HS-5 (cell line): ENCODE results near the gene CERS4.
"Not testable (repeated sequence)": the region's sequence is repeated elsewhere in the genome, so short reads cannot be mapped to it uniquely, and the experiment has no call there.

ENCODE experiments used
- DNase-seq: peaks from one replicate; pipeline ENCODE4 v3.0.0-alpha.2; 2012; ENCODE audit warnings: low read depth

The CERS4 gene

DNA sequence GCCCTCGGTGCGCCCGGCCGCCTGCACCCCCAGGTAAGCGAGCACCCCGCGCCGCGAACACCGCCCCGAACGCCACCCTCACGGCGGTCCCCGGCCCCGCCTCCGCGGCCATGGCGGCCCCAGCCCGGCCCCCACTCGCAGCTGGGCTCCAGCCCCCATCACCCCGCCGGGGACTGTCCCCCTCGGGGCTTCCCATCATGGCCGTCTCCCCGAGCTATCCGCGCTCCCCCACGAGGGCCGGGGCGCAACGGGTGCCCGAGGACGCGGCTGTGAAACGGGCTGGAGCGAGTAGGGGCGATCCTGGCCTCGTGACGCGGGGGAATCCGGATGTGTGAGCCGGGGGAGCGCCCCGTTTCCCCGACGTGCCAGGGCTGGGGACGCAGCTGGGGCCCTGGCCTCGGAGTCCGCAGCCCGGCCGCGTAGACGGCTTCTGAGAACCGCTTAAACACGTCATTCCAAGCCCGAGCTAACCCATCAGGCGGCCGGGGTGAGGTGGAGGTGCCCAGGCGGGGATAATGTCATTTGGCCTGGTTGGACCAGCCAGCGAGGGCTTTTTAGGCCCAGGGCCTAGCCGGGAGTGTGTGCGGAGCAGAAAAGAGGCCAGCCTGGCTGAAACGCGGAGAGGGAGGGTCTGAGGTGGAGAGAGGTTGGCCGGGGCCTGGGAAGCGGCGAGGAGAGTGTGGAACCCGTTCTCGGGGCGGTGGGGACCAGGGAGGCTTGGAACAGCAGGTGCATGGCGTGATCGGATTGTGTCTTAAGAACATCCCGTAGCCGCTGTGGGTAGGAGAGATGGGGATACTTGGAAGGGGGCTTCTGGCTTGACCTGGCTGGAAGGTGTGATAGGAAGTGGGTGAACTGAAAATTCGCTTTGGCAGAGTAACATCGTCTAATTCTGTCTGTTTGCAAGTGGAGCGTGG, 550 bp downstream of the CERS4 start:
- no peak for DNase-seq

DNA sequence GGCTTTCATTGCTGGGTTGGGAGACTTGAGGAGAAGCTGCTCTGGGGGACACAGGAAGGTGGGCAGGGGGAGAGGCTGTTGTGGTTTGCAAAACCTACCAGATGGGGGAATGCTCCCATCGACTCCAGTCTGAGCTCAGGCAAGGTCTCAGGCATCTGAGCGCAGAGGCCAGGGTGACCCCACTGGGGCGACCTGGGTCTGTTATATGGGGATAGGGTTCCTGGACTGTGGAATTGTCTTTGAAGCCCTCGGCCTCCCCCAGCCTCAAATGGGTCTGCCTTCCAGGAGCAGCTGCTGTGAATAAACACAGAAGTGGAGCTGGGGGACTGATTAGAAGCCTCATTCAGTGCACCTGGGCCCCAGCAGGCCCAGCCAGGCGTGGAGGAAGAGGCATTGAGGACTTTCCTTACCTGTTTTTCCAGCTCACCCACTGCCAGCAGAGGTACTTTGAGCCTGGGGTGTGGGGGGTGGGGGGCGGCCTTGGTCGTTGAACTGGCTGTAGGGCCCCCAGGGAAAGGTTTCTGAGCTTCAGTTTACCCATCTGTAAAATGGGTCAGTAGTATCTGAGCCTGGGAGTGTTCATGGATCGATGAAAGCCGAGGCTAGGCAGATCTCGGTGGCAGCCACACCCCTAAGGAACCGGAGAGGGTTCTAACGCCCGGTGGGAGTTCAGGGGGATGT, 1.4 kb downstream of the CERS4 start:
- DNase-seq: no peak

DNA sequence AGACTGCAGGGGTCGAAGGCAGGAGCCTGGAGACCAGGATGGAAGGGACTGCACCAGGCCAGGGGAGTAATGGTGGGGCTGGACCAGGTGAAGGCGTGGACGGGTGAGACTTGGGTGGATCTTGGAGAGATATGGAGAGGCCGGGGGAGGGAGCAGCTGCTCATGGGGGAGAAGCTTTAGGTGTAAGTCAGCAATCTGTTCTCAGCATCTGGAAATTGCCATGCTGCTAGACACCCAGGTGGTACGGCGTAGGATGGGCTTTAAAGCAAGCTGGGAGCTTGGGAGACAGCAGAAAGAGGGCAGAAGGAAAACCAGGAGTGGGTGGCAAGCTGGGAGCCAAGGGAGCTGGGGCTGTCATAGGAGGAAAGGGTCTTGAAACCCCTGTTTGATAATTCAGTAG, 3.0 kb downstream of the CERS4 start:
- DNase-seq: no peak

DNA sequence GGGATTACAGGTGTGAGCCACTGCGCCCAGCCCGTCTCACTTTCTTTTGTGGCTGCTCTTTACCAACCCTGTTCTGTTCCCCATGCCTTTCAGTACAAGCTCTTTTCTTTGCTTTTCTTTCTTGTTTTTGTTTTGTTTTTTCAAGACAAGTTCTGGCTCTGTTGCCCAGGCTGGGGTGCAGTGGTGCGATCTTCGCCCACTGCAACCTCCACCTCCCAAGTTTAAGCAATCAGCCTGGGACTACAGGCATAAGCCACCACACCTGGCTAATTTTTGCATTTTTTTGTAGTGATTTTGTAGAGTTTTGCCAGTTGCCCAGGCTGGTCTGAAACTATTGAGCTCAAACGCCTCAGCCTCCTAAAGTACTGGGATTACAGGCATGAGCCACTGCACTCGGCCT, 3.7 kb downstream of the CERS4 start:
- DNase-seq: no peak

DNA sequence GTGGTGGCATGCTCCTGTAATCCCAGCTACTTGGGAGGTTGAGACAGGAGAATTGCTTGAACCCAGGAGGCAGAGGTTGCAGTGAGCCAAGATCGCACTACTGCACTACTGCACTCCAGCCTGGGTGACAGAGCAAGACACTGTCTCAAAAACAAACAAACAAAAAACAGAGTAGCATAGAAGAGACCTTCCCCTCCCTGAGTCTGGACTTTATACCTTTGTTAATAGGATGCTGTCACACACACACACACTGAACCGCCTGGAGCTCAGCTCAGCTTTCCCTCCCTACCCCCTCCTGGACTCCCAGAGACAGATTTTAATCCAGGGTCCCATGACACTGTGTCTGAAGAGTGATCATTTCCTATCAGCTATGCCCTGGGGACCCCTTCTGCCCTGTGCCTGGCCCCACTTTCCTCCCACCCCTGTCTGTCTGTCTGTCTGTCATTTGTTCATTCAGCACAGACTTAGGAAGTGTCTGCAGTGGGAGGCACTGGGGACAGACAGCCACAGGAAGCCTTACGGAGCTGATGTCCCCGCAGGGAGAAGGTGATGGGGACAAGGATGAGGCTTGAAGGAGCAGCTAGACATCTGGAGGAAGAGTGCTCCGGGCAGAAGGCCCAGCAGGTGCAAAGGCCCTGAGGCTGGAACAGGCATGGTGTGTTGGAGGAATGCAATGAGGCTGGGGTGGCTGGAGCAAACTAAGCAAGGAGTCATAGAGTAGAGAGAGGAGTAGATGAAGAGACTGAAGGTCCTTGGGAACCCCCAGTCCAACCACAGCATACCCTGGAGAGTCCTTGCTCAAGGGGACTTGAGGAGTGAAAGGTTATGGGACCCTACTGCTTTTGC, 4.9 kb downstream of the CERS4 start:
- DNase-seq: no peak

DNA sequence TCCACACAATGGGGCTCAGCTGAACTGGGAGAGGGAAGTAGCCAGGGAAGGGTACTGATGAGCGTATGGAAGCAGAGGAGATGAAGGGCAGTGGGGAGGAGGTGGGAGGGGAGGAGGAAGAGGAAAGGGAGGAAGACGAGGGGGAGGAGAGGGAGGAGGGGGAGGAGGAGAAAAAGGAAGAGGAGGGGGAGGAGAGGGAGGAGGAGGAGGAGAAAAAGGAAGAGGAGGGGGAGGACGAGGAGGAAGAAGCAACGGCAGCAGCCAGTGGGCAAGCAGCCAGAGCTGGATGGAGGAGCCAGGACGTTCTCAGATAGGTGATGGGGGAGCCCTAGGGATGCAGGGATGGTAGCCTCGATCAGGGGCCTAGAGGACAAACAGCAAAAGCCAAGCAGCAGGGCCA, 5.6 kb downstream of the CERS4 start:
- DNase-seq: no peak

DNA sequence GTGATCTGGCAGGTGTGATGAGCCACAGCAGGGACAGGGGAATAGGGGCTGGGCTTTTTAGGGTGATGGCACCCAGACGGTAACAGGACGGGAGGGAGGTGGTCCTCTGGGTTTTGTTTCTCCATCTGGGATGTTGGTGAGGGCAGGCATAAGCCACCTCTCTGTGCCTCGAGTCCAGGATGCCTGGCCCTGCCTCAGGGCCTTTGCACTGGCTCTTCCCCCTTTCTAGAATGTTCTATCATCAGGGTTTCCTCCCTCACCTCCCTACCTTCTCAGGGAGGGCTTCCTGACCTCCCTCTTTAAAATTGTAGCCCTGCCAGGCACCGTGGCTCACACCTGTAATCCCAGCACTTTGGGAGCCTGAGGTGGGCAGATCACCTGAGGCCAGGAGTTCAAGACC, 6.6 kb downstream of the CERS4 start:
- no peak for DNase-seq

DNA sequence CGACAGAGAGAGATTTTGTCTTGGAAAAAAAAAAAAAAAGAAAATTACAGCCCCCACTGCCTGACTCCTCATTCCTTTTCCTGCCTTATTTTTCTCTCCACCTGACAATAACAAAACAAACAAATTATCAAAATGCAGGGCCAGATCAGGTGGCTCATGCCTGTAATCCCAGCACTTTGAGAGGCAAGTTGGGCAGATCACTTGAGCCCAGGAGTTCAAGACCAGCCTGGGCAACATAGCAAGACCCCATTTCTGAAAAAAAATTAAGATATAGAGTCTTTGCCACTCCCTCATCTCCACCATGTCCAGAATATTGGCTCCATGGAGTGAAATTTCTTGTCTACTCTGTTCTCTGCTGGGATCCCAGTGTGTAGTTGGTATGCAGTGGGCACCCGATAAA, 7.2 kb downstream of the CERS4 start:
- no peak for DNase-seq

DNA sequence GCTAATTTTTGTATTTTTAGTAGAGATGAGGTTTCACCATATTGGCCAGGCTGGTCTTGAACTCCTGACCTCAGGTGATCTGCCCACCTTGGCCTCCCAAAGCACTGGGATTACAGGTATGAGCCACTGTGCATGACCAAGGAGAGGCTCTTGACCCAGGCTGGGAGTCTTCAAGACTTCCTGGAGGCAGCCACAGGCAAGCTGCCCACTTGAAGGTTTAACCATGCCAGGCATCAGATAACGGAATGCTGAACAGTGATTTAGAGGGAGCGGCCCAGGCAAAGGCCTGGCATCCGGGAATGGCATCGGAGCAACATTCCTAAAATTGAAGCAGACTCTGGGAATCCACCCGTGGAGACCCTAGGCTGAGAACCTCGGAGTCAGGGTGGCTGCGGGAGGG, 9.0 kb downstream of the CERS4 start:
- DNase-seq: not testable (repeated sequence)

DNA sequence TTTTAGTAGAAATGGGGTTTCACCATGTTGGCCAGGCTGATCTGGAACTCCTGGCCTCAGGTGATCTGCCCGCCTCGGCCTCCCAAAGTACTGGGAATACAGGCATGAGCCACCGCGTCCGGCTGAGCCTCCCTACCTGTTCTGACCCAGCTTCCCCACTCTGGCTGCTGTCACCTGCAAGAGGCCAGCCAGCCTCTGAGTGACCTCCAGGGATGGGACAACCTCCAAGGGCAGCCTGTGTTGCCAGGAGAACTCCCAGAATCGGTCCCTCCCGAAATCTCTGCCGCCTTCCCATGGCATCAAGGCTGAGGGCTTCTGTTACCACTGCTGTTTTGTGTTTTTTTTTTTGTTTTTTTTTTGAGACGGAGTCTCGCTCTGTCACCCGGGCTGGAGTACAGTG, 11.3 kb downstream of the CERS4 start:
- no peak for DNase-seq

DNA sequence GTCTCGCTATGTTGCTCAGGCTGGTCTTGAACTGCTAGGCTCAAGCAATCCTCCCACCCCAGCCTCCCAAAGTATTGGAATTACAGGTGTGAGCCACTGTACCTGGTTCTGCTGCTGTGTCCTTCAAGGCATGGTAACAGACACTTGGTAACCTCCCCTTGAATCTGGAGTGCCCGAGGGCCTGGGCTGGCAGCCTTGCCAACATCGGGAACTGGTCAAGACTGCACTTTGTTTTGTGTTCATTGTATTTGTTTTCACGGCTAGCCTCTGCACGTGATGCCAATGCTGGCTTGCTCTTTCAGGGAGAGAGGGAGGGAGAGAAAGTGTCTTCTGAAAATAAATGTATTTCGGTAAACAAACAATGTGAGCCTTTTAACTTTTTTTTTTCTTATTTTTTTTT, 12.0 kb downstream of the CERS4 start:
- no peak for DNase-seq

DNA sequence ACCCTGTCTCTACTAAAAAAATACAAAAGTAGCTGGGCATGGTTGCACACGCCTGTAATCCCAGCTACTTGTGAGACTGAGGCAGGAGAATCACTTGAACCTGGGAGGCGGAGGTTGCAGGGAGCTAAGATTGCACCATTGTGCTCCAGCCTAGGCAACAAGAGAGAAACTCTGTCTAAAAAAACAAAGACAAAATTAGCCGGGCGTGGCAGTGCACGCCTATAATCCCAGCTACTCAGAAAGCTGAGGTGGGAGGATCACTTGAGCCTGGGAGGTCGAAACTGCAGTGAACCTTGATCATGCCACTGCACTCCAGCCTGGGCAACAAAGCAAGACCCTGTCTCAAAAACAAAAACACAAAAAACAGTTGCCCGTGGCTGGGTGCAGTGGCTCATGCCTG, 14.3 kb downstream of the CERS4 start:
- DNase-seq: not testable (repeated sequence)

DNA sequence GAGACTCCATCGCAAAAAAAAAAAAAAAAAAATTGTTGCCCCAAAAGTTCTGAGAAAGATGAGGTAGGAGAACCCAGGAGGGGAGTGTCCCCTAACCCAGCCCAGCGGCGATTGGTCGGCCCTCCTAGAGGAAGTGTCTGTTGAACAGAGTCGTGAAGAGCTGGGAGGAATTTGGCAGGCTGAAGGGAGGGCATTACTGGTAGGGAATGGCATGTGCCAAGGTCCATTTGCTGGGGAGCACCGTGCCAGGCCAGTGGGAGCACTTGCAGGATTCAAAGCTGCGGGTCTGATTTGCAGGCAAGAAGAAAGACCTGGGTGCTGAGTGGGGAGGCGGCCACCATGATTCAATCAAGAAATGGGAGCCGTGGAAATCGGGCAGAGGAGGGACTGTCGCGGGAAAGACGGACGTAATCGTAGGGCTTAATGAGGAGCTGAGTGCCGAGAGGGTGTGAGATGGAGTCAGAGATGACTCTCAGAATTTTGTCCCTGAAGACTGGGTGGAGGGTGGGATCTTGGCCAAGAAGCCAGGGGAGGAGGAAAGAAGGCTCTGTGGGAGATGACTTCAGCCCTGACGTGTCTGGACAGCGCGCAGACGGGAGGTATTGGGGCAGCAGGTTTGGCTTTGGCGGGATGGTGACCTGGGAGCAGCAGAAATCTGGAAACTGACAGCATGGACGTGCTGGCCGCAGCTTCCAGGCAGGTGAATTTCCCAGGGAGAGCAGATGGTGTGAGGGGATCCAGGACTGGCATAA, 15.4 kb downstream of the CERS4 start:
- DNase-seq: peak; percentile 18

DNA sequence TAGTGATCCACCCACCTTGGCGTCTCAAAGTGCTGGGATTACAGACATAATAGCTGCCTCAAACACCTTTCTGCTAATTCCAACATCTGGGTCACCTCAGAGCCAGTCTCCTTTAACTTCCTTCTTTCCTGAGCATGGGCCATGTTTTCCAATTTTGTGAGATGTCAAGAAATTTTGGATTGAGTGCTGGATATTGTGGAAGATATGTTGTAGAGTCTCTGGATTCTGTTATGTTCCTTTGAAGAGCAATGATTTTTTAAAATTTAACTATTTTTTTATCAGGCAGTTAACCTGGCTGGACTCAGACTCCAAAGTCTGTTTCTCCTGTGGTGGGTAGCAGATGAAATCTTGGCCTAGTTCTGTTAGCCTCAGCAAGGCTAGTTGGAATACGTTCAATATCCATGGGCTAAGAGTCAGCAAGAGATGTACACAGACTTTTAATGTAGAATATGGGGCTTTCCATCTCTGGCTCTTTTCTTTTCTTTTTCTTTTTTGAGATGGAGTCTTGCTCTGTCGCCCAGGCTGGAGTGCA, 22.0 kb downstream of the CERS4 start:
- DNase-seq: no peak

DNA sequence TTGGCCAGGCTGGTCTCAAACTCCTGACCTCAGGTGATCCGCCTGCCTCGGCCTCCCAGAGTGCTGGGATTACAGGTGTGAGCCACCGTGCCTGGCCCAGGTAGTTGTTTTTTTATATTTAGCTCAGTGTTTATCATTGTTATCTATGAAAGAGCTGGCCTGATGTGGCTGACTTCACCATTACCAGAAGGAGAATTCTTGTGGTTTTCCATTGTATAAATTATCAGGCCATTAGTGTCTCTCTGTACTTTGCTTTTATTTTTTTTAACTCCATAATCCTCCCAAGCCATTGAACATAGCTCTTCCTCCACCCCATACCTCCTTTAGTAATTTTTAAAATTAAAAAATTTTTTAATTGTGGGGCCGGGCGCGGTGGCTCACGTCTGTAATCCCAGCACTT, 24.2 kb downstream of the CERS4 start:
- DNase-seq: no peak

DNA sequence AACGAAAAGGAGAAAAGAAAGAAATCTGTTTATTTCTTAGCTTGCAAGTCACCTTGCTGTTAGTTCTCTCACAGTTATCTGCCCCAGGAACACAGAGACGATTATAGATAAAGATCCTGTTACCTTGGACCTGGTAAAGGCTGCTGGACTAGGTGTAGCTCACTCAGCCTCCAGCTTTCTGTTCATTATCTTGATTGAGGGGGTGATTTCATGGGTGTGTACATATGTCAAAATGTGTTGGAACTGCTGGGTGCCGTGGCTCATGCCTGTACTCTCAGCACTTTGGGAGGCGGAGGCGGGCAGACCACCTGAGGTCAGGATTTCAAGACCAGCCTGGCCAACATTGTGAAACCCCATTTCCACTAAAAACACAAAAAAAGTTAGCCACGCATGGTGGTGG, 27.9 kb downstream of the CERS4 start:
- DNase-seq: no peak

DNA sequence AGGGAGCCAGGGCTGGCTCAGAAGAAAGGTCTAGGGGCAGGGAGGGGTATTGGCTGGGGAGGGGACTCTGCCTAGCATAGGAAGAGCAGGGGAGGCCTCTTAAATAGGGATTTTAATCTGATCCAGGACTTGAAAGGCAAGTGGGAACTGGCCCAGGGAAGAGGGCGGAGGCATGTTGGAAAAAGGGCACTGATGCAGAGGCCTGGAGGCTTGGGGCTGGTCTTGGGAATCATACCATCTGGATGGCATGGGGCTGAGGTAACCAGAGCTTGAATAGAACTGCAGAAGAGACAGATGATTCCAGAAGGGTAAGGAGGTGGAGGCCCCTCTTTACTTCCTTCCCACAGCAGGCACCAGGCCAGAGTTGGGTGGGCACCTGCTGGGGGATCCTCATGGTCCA, 29.1 kb downstream of the CERS4 start:
- no peak for DNase-seq

DNA sequence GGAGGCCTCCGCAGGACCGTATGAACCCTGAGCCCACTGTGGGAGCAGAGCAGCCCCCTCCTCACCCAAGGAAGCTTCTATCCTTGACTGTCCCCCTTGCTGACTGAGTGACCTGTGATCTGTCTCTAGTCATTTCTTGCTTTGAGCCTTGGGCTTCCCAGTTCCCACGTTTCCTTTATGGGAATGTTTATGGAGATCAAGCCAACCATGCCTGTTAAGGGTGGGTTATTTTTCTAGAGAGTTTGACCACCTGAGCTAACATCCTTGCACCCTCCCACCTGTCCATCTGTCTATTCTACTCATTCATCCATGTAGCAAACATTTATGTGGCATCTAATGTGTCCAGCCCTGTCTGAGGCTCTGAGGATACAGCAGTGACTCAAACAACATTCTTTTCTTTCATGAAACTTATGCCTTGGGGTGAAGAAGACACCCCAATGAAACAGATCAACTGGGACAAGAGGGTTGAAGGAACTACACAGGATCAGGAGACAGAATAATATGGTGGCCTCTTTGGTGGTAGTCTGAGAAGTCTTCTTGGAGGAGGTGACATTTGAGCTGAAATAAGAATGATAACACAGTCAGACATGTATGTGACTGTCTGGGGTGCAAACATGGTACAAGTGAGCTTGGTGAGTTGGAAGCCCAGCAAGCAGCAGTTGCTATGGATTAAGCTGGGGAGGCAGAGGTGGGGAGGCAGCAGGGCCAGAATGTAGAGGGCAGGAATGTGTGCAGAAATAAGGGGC, 30.5 kb downstream of the CERS4 start:
- DNase-seq: no peak

DNA sequence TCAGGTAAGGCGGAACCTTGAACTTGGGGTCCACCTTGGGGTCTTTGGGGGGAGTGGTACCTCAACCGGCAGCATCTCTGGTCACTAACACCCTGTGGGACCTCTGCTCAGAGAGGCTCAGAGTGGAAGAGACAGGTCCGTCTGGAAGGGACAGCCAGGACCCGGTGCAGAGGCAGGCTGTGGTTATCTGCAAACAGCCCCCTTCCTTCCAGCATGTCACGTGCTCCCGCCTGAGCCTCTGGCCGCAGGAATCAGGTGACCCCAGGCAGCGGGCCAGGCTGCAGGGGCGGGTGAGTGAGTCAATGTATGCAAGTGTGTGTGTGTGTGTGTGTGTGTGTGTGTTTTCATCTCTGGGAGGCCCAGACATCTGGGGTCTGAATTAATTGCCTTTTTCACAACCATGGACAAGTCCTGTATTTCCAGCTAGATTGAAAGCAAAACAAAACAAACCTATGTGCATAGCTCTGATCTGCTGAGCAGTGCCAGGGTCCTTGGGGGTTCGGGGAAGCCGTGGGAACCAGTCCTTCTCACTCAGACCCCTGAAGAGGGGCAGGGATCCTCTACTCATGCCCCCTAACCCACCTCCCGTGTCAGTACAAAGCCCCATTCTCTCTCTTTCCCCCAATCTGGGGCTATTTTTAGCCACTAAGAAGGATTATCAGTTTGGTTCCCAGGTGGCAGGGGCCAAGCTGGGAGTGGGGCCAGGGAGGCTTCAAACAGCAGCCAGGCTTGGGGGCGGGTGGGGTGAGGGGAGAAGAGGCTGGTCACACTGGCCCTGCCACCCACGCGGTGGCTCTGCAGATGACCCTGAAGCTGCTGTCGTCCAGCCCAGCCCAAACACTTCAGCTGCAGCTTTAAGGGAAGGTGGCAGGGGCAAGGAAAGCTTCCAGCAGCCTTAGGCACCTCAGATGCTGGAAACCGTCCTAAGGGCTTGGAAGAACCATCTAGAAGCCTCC, 31.4 kb downstream of the CERS4 start:
- peak; percentile 45 for DNase-seq

DNA sequence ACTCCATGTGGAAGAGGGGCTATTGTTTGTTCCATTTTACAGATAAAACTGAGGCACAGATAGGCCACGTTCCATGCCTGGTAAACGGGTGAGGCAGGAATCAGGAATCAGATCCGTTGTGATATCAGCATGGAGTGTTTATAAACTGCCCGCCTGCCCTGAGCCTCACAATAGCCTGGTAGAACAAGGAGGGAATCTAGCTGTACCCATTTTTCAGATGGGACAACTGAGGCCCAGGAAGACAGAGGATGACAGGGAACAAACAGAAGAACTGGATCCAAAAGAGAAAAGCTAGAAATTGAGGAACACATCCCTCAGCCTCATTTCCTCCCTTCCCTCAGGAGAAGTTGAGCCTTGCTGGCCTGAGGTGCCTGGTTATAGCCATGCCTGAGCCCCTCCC, 32.5 kb downstream of the CERS4 start:
- DNase-seq: no peak
